WTC11 (cell line): ENCODE results near the gene PAMR1.

Source experiments
- CREB1 ChIP-seq: sonication (generic); formaldehyde crosslinking; IDR thresholded peaks from 2 replicates; pipeline ENCODE4 v1.8.0; 2023; ENCODE audit warnings: mild to moderate bottlenecking, missing genetic modification reagents
- CREM ChIP-seq: sonication (generic); formaldehyde crosslinking; IDR thresholded peaks from 2 replicates; pipeline ENCODE4 v1.8.1; 2022; ENCODE audit warnings: mild to moderate bottlenecking, missing genetic modification reagents, moderate library complexity
- CTCF ChIP-seq: fragments of 200-600 bp; IDR thresholded peaks from 2 replicates; pipeline ENCODE4 v1.8.0; 2022; ENCODE audit warnings: antibody characterized with exemption
- GTF2I ChIP-seq: fragments of 250-450 bp; sonication (Bioruptor Pico); conservative IDR thresholded peaks from 2 replicates; pipeline ENCODE4 v1.4.0; 2021; ENCODE audit warnings: mild to moderate bottlenecking
- JUN ChIP-seq: sonication (generic); formaldehyde crosslinking; IDR thresholded peaks from 2 replicates; pipeline ENCODE4 v1.8.0; 2023; ENCODE audit warnings: mild to moderate bottlenecking, missing genetic modification reagents
- NFYB ChIP-seq: sonication (generic); formaldehyde crosslinking; conservative IDR thresholded peaks from 2 replicates; pipeline ENCODE4 v1.8.0; 2022; ENCODE audit warnings: low read depth, missing genetic modification reagents
- NR1H2 ChIP-seq: sonication (generic); formaldehyde crosslinking; IDR thresholded peaks from 2 replicates; pipeline ENCODE4 v1.9.0; 2021; ENCODE audit warnings: mild to moderate bottlenecking, moderate library complexity, missing genetic modification reagents
- SP1 ChIP-seq: sonication (generic); formaldehyde crosslinking; conservative IDR thresholded peaks from 2 replicates; pipeline ENCODE4 v1.8.1; 2022; ENCODE audit warnings: missing genetic modification reagents
- ZNF121 ChIP-seq: sonication (generic); formaldehyde crosslinking; IDR thresholded peaks from 2 replicates; pipeline ENCODE4 v1.8.0; 2023; ENCODE audit warnings: missing genetic modification reagents
- ZNF416 ChIP-seq: fragments of 250-450 bp; sonication (Bioruptor Pico); IDR thresholded peaks from 2 replicates; pipeline ENCODE4 v1.9.0; 2021; ENCODE audit warnings: mild to moderate bottlenecking, inconsistent platforms
- TF ChIP-seq, protein P1 (sequence below): sonication (generic); formaldehyde crosslinking; IDR thresholded peaks from 2 replicates; pipeline ENCODE4 v1.8.1; 2023; ENCODE audit warnings: mild to moderate bottlenecking, missing genetic modification reagents, moderate library complexity
- TF ChIP-seq, protein P2 (sequence below): sonication (generic); formaldehyde crosslinking; IDR thresholded peaks from 2 replicates; pipeline ENCODE4 v1.8.0; 2023; ENCODE audit warnings: missing genetic modification reagents

GRCh38 chr11:35491231-35491871 is 34.1 kb downstream of the PAMR1 start:
- TF ChIP-seq CTCF (no peak), NR1H2 (no peak), ZNF121 (CRISPR knock-in tag) (no peak), NFYB (no peak), JUN (CRISPR knock-in tag) (no peak), CREB1 (CRISPR knock-in tag) (no peak), ZNF416 (no peak), SP1 (CRISPR knock-in tag) (no peak), CREM (CRISPR knock-in tag) (no peak), GTF2I (CRISPR knock-in tag) (no peak)
- TF ChIP-seq, protein P1, sequence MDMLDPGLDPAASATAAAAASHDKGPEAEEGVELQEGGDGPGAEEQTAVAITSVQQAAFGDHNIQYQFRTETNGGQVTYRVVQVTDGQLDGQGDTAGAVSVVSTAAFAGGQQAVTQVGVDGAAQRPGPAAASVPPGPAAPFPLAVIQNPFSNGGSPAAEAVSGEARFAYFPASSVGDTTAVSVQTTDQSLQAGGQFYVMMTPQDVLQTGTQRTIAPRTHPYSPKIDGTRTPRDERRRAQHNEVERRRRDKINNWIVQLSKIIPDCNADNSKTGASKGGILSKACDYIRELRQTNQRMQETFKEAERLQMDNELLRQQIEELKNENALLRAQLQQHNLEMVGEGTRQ = no peak
- TF ChIP-seq, protein P2, sequence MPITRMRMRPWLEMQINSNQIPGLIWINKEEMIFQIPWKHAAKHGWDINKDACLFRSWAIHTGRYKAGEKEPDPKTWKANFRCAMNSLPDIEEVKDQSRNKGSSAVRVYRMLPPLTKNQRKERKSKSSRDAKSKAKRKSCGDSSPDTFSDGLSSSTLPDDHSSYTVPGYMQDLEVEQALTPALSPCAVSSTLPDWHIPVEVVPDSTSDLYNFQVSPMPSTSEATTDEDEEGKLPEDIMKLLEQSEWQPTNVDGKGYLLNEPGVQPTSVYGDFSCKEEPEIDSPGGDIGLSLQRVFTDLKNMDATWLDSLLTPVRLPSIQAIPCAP (CRISPR knock-in tag) = no peak
